Upper lobe of left lung (tissue), 6 donors: ENCODE measurements around the gene DCUN1D3. TPM values are rescaled to one million over a fixed set of nuclear protein-coding genes. Genes with fewer than 3 reads are reported as not detected.

ENCODE experiments used
- ATAC-seq, 2 donors: fragments of 200-7000 bp; cut with Tn5 transposase; one replicate each; pipeline ENCODE4 v1.9.1; 2022; ENCODE audit warnings: mild to moderate bottlenecking in 2 of 2, moderate library complexity in 2 of 2; ENCODE audit not compliant: low FRiP score in 2 of 2
- DNase-seq, 2 donors: peaks; one replicate each; pipeline ENCODE4 v3.0.0-alpha.2; 2019 to 2020
- H3K27ac ChIP-seq, 4 donors: fragments of 200-600 bp; sonication (generic); one replicate each; pipeline ENCODE4 v1.5.1; 2016 to 2019
- H3K27me3 ChIP-seq, 4 donors: fragments of 200-600 bp; sonication (generic); one replicate each; pipeline ENCODE4 v1.5.1; 2017 to 2019
- H3K36me3 ChIP-seq, 4 donors: fragments of 200-600 bp; sonication (generic); one replicate each; pipeline ENCODE4 v1.5.1; 2016 to 2019
- H3K4me1 ChIP-seq, 4 donors: fragments of 200-600 bp; sonication (generic); one replicate each; pipeline ENCODE4 v1.5.1; 2018 to 2019
- H3K4me3 ChIP-seq, 4 donors: fragments of 200-600 bp; sonication (generic); one replicate each; pipeline ENCODE4 v1.5.1; 2017 to 2019; ENCODE audit warnings: mild to moderate bottlenecking in 2 of 4, moderate library complexity in 1 of 4
- H3K9me3 ChIP-seq, 4 donors: fragments of 200-600 bp; sonication (generic); one replicate each; pipeline ENCODE4 v1.5.1; 2018 to 2019
- EP300 ChIP-seq, 4 donors: sonication (generic); formaldehyde crosslinking; IDR thresholded peaks; one replicate each; pipeline ENCODE4 v1.5.1; 2017; ENCODE audit warnings: antibody characterized with exemption in 4 of 4, control low read depth in 2 of 4
- POLR2A ChIP-seq, 4 donors: fragments of 450-650 bp; IDR thresholded peaks; one replicate each; pipeline ENCODE4 v1.5.1; 2016 to 2017; ENCODE audit warnings: antibody characterized with exemption in 4 of 4, mild to moderate bottlenecking in 2 of 4
- POLR2AphosphoS5 ChIP-seq, 2 donors: sonication (generic); formaldehyde crosslinking; IDR thresholded peaks; one replicate each; pipeline ENCODE4 v1.5.1; 2017; ENCODE audit warnings: antibody characterized with exemption in 2 of 2
- WGBS, 2 donors: methylation state at CpG; one replicate each; pipeline ENCODE4 v1.1.5; 2017 to 2018; 5-methylcytosine and 5-hydroxymethylcytosine counted together
- total RNA-seq, 6 donors: library from RNA; depleted of rRNA in 4 of 6; stranded (reverse); fragments of >200 nt in 4 of 6; gene quantifications; one replicate each; pipeline versions ENCODE4 v1.1.0 to v1.2.1, GENCODE V29; 2016 to 2021
- TF ChIP-seq, protein P1 (sequence below), 6 experiments: fragments of 450-650 bp in 4 of 6; fragments of 200-600 bp in 2 of 6; sonication (generic) in 2 of 6; IDR thresholded peaks; one replicate each; pipeline ENCODE4 v1.5.1; 2016 to 2019; ENCODE audit warnings: antibody characterized with exemption in 6 of 6
- donor health status: DM: no; HTN: no; CAD: no; lungs with moderate emphysema.
- donor health status: DM: no; HTN: yes; CAD: no; lungs with severe emphysema.

Gene DCUN1D3
- total RNA-seq, 6 donors from 2014 or later: 7.2 to 33.0 (median 19.3) TPM

GRCh38 chr16:20897253-20897897, 2.8 kb downstream of the DCUN1D3 start:
- DNase-seq (no peak), ATAC-seq (no peak)
- H3K27ac ChIP-seq: peak overlapping the region in 1 of 4 donors; percentile 15
- H3K27me3 ChIP-seq: no peaks in the 10 kb centered on the region
- H3K4me1 ChIP-seq: peaks cover 21 to 40% (median 30%) of the 10 kb centered on the region in 4 donors
- H3K4me3 ChIP-seq: peak overlapping the region in 1 of 4 donors; percentile 91
- peaks cover 0 to 35% (median 0%) of the 10 kb centered on the region in 4 donors for H3K36me3 ChIP-seq
- 70 to 86% methylated on average over 4 of the region's 4 CpGs for WGBS, 2 donors
- H3K9me3 ChIP-seq: no peaks in the 10 kb centered on the region
- no peak for TF ChIP-seq EP300 (IDR thresholded peaks at IDR 0.05)
- TF ChIP-seq, protein P1, sequence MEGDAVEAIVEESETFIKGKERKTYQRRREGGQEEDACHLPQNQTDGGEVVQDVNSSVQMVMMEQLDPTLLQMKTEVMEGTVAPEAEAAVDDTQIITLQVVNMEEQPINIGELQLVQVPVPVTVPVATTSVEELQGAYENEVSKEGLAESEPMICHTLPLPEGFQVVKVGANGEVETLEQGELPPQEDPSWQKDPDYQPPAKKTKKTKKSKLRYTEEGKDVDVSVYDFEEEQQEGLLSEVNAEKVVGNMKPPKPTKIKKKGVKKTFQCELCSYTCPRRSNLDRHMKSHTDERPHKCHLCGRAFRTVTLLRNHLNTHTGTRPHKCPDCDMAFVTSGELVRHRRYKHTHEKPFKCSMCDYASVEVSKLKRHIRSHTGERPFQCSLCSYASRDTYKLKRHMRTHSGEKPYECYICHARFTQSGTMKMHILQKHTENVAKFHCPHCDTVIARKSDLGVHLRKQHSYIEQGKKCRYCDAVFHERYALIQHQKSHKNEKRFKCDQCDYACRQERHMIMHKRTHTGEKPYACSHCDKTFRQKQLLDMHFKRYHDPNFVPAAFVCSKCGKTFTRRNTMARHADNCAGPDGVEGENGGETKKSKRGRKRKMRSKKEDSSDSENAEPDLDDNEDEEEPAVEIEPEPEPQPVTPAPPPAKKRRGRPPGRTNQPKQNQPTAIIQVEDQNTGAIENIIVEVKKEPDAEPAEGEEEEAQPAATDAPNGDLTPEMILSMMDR (IDR thresholded peaks at IDR 0.05): no peak
- no peak for TF ChIP-seq POLR2AphosphoS5 (IDR thresholded peaks at IDR 0.05)
- TF ChIP-seq POLR2A (IDR thresholded peaks at IDR 0.05): no peak

GRCh38 chr16:20894388-20894787, 5.8 kb downstream of the DCUN1D3 start:
- Histone ChIP-seq H3K4me1 (peaks cover 15 to 41% (median 36%) of the 10 kb centered on the region in 4 donors), H3K36me3 (peaks cover 0 to 48% (median 4%) of the 10 kb centered on the region in 4 donors), H3K9me3 (no peaks in the 10 kb centered on the region), H3K4me3 (no peak overlapping the region), H3K27me3 (no peaks in the 10 kb centered on the region), H3K27ac (no peak overlapping the region)
- DNase-seq (no peak), ATAC-seq (no peak)
- TF ChIP-seq POLR2AphosphoS5 (IDR thresholded peaks at IDR 0.05) (no peak), EP300 (IDR thresholded peaks at IDR 0.05) (no peak), POLR2A (IDR thresholded peaks at IDR 0.05) (no peak)
- TF ChIP-seq, protein P1 (IDR thresholded peaks at IDR 0.05): no peak
- WGBS, 2 donors: 86 to 97% methylated on average over 2 of the region's 2 CpGs

DNA sequence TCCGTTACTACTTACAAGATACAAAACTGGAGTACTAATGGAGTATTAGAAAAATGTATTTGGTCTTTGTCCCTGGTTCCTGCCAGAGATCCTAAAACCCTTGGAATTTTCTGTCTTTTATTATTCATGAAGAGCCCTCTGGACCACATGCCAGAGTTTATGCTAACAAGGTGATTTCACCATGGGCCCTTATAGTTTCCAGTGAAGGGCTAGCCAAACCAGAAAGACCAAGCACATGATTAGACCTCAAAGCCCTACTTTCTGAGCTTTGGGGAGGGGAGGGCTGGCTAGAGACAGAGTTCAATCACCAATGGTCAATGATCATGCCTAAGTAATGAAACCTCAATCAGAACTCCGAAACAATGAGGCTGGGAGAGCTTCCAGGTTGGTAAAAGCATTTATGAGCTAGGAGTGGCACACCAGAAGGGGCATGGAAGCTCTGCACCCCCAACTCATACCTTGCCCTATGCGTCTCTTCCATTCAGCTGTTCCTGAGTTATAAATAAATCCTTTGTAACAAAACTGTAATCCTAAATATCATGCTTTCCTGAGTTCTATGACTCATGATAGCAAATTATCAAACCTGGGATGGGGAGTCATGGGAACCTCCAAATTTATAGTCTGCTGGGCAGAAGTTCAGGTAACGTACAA, 10.4 kb downstream of the DCUN1D3 start:
- WGBS, 2 donors: 83 to 85% methylated on average over 4 of the region's 4 CpGs
- peak in 1 of 2 donors; percentile 30 for DNase-seq
- no peaks in the 10 kb centered on the region for H3K9me3 ChIP-seq
- peaks cover 0 to 29% (median 4%) of the 10 kb centered on the region in 4 donors for H3K36me3 ChIP-seq
- peaks cover 3 to 32% (median 21%) of the 10 kb centered on the region in 4 donors for H3K4me1 ChIP-seq
- ATAC-seq: peak; percentile 14 to 71
- H3K27ac ChIP-seq: peak overlapping the region in 1 of 4 donors; percentile 59
- no peak overlapping the region for H3K4me3 ChIP-seq
- no peaks in the 10 kb centered on the region for H3K27me3 ChIP-seq
- no peak for TF ChIP-seq POLR2A (IDR thresholded peaks at IDR 0.05)

DNA sequence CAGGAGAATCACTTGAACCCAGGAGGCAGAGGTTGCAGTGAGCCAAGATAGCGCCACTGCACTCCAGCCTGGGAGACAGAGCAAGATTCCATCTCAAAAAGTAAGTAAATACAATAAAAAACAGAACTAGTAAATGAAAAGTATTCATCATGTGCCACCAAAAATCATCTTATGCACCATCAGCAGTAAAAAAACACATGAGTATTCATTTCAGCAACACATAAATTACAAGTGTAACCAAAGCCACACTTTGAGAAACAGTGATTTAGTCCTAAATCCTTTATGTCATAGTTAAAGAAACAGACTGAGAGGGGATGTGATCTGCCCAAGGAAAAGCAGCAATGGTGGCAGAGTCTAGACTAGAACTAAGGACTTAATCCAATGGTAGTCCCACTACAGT, 13.0 kb downstream of the DCUN1D3 start:
- no peak overlapping the region for H3K4me3 ChIP-seq

GRCh38 chr16:20886320-20886719, 13.8 kb downstream of the DCUN1D3 start:
- TF ChIP-seq POLR2AphosphoS5 (IDR thresholded peaks at IDR 0.05) (no peak), POLR2A (IDR thresholded peaks at IDR 0.05) (no peak), EP300 (IDR thresholded peaks at IDR 0.05) (no peak)
- TF ChIP-seq, protein P1 (IDR thresholded peaks at IDR 0.05): no peak
- no peak for ATAC-seq
- 21 to 52% methylated on average over 1 of the region's 1 CpG for WGBS, 2 donors
- Histone ChIP-seq H3K27ac (no peak overlapping the region), H3K4me1 (peaks cover 16 to 50% (median 40%) of the 10 kb centered on the region in 4 donors), H3K4me3 (no peak overlapping the region), H3K27me3 (no peaks in the 10 kb centered on the region), H3K36me3 (peaks cover 0 to 3% (median 0%) of the 10 kb centered on the region in 4 donors), H3K9me3 (no peaks in the 10 kb centered on the region)
- no peak for DNase-seq

More for the DNA sequence above, 13.0 kb downstream of the DCUN1D3 start:
- Histone ChIP-seq H3K36me3 (peaks cover 0 to 12% (median 4%) of the 10 kb centered on the region in 4 donors), H3K27me3 (no peaks in the 10 kb centered on the region), H3K4me1 (peaks cover 9 to 42% (median 39%) of the 10 kb centered on the region in 4 donors), H3K9me3 (no peaks in the 10 kb centered on the region), H3K27ac (no peak overlapping the region)
- 96 to 100% methylated on average over 1 of the region's 1 CpG for WGBS, 2 donors
- no peak for TF ChIP-seq EP300 (IDR thresholded peaks at IDR 0.05)
- no peak for TF ChIP-seq POLR2AphosphoS5 (IDR thresholded peaks at IDR 0.05)
- TF ChIP-seq, protein P1 (IDR thresholded peaks at IDR 0.05): no peak
- TF ChIP-seq POLR2A (IDR thresholded peaks at IDR 0.05): no peak
- ATAC-seq (no peak), DNase-seq (no peak)
